ENCODE measurements around the gene HSD3B7. TPM values are rescaled to one million over a fixed set of nuclear protein-coding genes. Genes with fewer than 3 reads are reported as not detected.
A peak's percentile ranks its signal among the peaks of the same experiment; 100 is the strongest.

Gene HSD3B7
- total and polyA plus RNA-seq, 10 of the 15 experiments (the other 5 are each of a cell fraction or from before 2014, with no cell fraction given): 0.18 to 1.8 (median 0.48) TPM; not detected in 1

- peaks cover 13% of the 10 kb centered on the region for H3K4me1 ChIP-seq (ENCODE audit: control insufficient read depth, insufficient read depth, low read length)
- FAIRE-seq (no peak), DNase-seq (ENCODE audit: low read depth, low spot score) (no peak), ATAC-seq (no peak)
- no TSS peak for BruUV-seq (replicated peaks)
- no peaks in the 10 kb centered on the region for H4K20me1 ChIP-seq (ENCODE audit: control insufficient read depth, insufficient read depth)
- no peaks in the 10 kb centered on the region for H3K27me3 ChIP-seq (replicated peaks in 1 of 2; ENCODE audit: control insufficient read depth in 2 of 2, insufficient read depth in 2 of 2, low read length in 1 of 2)
- peak overlapping the region; percentile 82 for H3K27ac ChIP-seq (ENCODE audit: control insufficient read depth, insufficient read depth)
- H3K9me3 ChIP-seq (replicated peaks; ENCODE audit: control insufficient read depth, insufficient read depth, low read length): no peaks in the 10 kb centered on the region
- SMC1A ChIA-PET (ENCODE audit: uncharacterized antibody, unreplicated experiment): interaction anchor here (0.8 to 1.7 kb wide), 2 partner anchors 9 to 918 kb away, joined by 3 to 5 read pairs; no protein-coding TSS in a partner anchor
- H3K4me2 ChIP-seq (ENCODE audit: control insufficient read depth, insufficient read depth): peak overlapping the region; percentile 77
- peak overlapping the region; percentile 82 for H3K9ac ChIP-seq (ENCODE audit: control insufficient read depth, insufficient read depth, low read length)
- H3K36me3 ChIP-seq (ENCODE audit: control insufficient read depth in 2 of 2, insufficient read depth in 2 of 2, low read length in 1 of 2): 0 out of 4 replicates have a peak, but pooled peaks cover 1 to 8% of the 10 kb centered on the region in 2 experiments
- intact Hi-C loops (cut with micrococcal nuclease; ENCODE audit: unreplicated experiment): loop anchor here (10.0 kb wide), 2 partner anchors 144 to 924 kb away; partner anchors contain the start of genes VKORC1 and ZNF267
- in situ Hi-C loops (cut with MboI): loop anchor here (10.0 kb wide), 2 partner anchors 764 to 924 kb away; partner anchors contain the start of gene ZNF267
- CTCF ChIA-PET: interaction anchor here (0.8 to 2.0 kb wide), 8 partner anchors 9 to 918 kb away, joined by 3 to 14 read pairs (median 4); partner anchors contain the start of genes ZNF646 and ZNF668
- peaks cover 19% of the 10 kb centered on the region for H3K79me2 ChIP-seq (ENCODE audit: control insufficient read depth, insufficient read depth, low read length)
- TF ChIP-seq HCFC1 (IDR thresholded peaks at IDR 0.05; ENCODE audit: low read length) (no peak), HDAC6 (IDR thresholded peaks at IDR 0.05; ENCODE audit: unreplicated experiment) (no peak), SIN3A (IDR thresholded peaks at IDR 0.05; ENCODE audit: low read depth, low read length) (0 out of 2 replicates have a peak, but pooled peaks have one; percentile 9), IRF3 (IDR thresholded peaks at IDR 0.05) (no peak), ZNF207 (IDR thresholded peaks at IDR 0.05; ENCODE audit: borderline replicate concordance) (no peak)
- no peak overlapping the region for H2AFZ ChIP-seq (ENCODE audit: control insufficient read depth, low read depth, low read length)
- POLR2A ChIA-PET: interaction anchor here (0.6 to 1.2 kb wide), 5 partner anchors 9 to 923 kb away, joined by 3 to 7 read pairs (median 4); partner anchors contain the start of gene ZNF267
- H3K4me3 ChIP-seq: peak overlapping the region; percentile 99
- RAD21 ChIA-PET (ENCODE audit: unreplicated experiment): interaction anchor here (0.9 to 1.1 kb wide), 3 partner anchors 76 to 191 kb away, joined by 3 to 4 read pairs (median 3); no protein-coding TSS in a partner anchor
- WGBS (ENCODE audit: insufficient coverage, insufficient replicate concordance, low lambda C conversion rate, missing lambda C conversion rate): 90% methylated on average over 8 of the region's 8 CpGs
Measured at GRCh38 chr16:30950516-30951065, 34.4 kb upstream of the HSD3B7 start.
